ENCODE results near the gene CD82. TPM values are rescaled to one million over a fixed set of nuclear protein-coding genes. Genes with fewer than 3 reads are reported as not detected.

Gene CD82, protein sequence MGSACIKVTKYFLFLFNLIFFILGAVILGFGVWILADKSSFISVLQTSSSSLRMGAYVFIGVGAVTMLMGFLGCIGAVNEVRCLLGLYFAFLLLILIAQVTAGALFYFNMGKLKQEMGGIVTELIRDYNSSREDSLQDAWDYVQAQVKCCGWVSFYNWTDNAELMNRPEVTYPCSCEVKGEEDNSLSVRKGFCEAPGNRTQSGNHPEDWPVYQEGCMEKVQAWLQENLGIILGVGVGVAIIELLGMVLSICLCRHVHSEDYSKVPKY
- total RNA-seq (2014; rRNA removed; shearing (Covaris generic)): 159 and 173 TPM in 2 replicates

DNA sequence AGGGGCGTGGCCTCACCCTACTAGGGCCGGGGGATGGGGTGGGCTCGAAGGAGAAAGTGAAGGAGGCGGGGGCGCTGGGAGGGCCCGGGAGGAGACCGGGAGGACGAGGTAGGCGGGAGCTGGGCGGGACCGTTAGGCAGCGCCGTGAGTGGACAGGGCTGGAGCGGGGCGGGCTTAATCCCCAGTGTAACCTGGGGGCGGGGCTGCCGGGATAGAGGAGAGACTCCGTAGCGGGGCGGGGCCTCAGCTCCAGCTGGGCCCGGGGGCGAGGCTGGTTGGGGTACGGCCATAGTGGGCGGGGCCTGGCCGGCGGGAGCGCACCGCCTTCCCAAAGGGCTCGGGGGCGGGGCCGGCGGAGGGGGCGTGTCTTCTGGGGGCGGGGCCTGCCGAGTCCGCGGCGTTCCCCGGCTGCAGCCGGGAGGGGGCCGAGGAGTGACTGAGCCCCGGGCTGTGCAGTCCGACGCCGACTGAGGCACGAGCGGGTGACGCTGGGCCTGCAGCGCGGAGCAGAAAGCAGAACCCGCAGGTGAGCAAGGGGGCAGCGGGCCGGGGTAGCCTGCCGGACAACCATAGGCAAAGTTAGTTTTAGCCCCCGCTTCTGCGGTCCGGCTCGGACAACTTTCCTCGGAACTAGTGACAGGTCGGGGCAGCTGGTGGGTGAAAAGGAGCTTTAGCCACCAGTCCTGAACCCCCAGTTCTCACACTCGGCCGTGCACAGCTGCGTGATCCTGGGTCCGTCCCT lies at the start of gene CD82:
Gene CD82 (plus strand): TSS at position 453 of the 742 bp plus-strand sequence. CDS start 29,000 bp downstream, outside the sequence.
- peak; percentile 100 for DNase-seq (ENCODE audit: low spot score)

DNA sequence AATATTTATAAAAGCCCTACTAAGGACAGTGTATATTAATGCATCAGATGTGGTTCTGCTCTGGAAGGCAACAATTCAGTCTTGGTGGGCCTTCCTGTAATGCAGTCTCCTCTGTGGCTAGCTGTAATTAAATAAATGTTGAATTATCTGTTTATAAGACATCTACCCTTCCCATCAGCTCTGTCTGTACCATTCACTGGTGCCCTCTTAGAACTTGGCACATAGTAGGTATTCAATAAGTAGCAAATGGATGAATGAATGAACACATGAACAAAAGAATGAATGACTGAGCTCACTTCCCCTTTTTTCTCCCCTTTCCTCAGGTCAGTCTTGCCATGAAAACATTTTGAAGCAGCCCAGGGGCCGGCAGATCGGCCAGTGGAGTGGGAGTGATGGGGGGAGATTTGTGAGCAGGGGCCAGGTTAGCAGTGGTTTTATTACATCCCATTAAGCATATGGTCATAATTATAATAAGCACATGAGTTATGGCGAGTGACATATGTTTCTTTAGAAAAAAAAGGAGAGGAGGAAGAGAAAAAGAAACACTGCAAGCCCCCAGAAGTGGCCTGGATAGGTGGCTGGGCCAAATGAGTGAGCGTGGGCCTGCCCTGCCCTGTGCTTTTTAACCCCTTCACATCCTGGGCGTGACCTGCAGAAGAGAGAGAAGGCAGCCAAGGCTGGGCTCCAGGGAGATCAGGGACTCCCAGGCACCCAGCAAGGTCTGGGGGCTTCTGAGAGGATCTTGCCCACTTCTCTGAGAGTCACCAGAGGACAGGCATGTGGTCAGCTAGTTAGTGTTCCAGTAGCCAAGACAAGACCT lies 48.6 kb upstream of the CD82 start:
- no peak for DNase-seq (ENCODE audit: low spot score)

DNA sequence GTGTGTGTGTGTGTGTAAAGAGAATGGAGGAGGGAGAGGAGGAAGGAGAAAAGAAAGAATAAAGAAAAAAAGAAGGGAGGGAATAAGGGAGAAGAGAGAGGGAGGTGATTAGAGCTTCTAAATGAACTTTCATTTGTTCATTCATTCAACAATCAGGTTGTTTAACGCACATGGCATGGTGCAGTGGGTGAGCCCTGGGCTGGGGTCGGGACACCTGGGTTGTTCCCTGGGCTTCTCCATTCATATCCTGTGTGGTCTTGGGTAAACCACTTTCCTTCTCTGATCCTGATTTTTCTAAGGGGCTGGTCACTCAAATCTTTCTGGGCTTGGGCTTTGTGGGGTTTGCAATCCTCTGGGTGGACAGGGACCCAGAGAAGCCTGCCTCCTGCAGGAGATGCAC lies 47.9 kb upstream of the CD82 start:
- DNase-seq (ENCODE audit: low spot score): no peak

DNA sequence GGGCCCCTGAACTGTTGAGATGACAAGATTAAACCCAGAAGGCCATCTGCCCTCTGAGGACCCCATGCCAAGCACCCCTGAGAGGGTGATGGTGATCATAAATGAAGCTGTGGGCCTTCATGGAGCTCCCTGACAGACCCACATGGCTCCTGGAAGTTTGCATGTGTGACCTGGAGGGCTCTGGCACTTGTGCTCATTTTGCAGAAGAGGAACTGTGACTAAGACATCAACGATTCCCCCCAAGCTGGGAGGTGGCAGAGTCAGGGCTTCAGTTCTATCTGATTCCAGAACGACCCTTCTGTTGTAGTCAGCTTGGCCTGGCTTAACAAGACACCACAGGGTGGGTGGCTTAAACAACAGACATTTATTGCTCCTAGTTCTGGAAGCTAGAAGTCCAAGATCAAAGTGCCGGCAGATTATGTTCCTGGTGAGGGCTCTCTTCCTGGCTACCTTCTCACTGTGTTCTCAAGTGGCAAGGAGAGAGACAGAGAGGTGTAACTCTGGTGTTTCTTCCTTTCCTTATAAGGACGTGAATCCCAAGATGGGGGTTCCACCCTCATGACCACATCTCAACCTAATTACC lies 46.4 kb upstream of the CD82 start:
- peak; percentile 9 for DNase-seq (ENCODE audit: low spot score)

DNA sequence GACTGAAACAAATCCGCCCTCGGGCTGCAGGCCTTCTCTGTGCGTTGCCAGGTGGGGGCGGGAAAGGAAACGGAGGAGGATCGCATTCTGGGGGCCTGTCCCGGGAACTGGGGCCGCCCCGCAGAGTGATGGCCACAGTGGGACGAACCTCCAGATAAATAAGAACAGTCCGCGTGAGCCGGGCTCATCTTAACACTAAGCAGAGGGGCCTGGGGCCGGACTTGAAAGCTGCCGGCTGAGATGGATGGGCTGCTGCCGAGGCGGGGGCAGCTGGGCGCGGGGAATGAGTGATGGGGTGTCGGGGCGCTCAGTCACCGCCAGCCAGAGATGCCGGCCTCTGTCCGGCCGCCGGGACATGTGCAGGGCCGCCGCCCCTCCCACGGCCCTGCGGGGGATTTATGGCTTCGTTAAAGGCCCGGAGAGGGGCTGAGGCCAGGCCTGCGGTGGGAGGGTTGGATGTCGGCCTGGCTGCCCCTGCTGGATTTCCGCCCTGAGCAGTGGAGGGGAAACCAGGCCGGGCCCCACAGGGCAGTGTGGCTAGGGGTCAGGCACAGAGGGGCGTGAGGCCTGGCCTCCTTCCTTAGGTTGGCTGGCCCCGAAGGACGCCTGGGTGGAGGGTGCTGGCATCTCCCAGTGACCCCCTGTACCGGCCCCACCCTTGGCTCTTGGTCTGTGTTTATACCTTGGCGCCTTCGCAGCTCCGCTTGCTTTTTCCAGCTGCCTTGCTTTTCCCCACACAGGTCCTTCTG lies 45.3 kb upstream of the CD82 start:
- no peak for DNase-seq (ENCODE audit: low spot score)

DNA sequence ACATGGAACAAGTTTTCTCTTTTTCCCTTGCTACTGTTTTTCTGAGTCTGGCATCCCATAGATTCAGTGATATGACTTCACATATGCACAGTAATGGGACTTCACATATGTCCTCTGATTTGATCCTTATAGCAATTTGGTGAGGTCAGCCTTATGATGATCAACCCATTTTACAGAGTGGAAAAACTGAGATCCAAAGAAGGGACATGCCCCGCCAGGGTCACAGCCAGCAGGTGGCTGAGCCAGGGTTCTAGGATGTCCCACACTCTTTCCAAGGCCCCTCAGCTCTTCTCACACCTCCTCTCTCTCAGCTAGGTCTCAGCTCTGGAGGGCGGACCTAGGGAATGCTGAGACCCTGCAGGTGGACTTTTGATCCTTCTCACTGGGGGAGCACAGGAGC lies 44.3 kb upstream of the CD82 start:
- DNase-seq (ENCODE audit: low spot score): no peak

DNA sequence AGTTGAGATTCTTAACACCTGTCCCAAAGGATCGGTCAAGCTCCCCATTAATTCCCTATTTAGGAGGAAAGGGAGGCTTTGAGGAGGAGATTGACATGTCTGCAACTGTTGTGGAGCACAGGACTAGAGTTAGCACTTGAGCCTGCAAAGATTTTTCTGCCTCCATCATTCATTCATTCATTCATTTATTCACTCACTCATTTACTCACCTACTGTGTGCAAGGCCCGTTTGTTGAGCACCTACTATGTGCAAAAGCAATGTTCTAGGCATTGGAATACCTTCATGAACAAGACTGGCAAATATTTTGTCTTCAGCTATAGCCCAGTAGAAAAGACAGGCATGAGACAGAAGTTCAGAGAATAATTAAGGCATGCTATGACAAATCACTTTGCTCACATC lies 43.2 kb upstream of the CD82 start:
- no peak for DNase-seq (ENCODE audit: low spot score)

DNA sequence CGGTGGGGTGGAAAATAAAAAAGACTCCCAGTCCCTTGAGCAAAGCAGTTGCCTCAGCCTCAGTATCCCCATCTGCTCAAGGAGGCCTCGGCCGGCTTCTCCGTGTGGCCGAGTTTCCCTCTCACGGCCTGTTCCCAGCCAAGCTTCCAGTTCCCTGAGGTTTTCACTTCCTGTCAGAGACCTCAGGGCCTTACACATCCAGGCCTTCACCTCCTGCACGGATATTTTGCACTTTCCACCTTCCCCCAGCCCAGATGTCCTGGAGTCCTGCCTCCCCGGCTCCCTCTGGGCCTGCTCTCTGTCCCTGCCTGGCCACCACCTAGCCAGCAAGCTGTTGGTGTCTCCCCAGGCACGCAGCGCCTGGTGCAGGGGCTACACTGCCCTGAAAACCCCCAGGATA lies 41.1 kb upstream of the CD82 start:
- DNase-seq (ENCODE audit: low spot score): no peak

DNA sequence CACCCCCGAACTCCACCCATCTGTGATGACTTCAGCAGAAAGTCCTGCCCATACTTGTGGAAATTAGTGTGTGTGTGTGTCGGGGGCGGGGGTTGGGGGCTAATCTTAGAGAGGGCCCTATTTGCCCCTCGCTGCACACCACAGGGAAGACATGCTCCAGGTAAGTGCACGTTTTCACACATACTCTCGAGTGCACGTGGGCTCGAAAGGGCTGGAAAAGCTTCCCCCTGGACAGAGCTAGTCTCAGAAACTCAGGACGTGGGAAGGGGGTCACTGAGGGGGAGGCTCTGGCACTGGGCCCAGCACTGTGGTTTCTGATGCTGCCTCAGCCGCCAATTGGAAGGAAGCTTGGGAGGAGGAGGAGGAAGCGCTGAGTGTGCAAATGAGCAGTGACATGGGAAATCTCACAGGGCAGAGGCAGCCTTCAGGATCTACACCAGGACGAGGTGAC lies 40.7 kb upstream of the CD82 start:
- DNase-seq (ENCODE audit: low spot score): no peak

DNA sequence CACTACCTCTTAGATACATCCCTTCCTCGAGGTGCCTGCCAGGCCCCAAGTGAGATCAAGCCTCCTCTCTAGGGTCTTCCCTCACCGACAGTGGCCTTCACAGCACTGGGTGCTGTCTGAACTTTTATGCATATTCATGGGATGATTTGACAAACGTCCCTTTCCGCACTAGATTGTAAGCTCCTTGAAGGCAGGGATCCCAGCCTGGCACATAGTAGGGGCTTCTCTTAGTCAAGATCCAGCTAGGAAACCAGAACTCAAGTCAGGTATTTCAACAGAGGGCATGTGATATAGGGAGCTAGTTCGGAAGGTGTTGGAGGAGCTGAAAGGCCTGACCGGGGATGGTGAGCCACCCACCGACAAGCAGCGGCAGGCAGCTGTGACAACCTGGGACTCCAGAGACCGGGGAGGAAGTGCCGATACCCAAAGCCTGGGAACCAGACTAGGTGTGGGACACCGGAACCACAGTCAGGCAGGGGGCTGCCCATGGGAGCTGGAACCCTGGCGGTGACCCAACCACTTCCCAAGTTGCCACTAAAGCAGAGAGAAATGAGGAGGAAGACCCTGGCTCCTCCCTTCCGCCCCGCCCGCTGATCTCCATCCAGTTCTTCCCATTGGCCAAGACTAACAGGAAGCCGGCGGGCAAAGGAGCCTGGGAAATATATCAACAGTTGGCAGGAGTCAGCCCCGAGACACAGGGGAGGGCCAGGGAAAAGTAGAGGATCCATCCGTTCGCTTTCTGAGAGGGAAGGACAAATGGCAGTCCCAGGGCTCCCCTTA lies 39.8 kb upstream of the CD82 start:
- DNase-seq (ENCODE audit: low spot score): no peak

DNA sequence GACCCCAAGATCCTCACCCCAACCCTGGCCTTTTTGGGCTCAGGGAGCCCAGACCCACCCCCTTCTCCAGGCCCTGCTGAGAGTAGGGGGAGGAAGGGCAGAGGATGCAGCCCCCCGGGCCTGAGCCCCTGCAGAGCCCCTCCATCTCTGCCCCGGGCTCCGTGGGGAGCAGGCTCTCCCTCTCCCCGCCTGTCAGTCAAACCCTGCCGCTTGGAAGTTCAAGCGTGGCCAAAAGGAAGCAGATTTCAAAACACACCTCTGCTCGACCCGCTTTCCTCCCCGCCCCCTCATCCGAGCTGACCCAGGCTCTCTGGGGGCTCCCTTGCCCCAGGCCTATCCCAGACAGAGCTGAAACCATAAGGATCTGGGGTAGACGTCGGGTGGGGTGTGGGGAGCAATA lies 39.0 kb upstream of the CD82 start:
- no peak for DNase-seq (ENCODE audit: low spot score)

DNA sequence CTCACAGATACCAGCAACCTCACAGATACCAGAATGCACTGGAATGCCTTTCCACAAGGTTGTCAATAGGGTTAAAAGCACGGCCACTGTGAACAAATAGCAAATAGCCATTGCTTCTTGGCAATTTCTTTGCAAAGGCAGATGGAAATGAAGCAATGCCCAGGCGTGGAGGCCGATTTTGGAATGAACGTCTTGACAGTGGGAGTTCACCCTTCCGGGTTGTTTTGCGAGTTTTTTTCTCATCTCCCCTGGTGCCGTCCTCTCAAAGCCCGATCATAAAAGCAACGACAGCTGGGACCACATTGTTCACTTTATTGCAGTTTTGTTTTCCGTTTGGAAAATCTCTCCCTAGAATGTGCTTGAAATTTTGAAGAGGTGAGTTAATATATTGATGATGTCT lies 38.0 kb upstream of the CD82 start:
- DNase-seq (ENCODE audit: low spot score): no peak

DNA sequence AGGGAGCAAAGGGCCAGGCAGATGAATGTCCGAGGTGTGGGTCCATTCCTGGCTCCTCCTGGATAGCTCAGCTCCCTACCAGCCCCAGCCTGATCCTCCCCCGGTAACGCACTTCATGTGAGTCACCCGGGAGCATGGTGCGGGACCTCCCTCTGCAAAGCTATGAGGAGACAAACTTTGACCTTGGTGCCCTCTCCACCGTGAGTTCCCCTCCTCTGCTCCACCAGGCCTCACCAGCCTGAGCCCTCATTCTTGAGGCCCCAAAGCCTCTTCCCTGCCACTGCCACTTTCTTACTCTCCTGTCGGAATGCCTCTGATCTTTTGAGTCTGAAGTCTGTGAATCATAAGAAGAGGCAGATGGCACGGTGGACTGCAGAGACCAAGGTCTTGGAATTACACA lies 37.4 kb upstream of the CD82 start:
- DNase-seq (ENCODE audit: low spot score): no peak

DNA sequence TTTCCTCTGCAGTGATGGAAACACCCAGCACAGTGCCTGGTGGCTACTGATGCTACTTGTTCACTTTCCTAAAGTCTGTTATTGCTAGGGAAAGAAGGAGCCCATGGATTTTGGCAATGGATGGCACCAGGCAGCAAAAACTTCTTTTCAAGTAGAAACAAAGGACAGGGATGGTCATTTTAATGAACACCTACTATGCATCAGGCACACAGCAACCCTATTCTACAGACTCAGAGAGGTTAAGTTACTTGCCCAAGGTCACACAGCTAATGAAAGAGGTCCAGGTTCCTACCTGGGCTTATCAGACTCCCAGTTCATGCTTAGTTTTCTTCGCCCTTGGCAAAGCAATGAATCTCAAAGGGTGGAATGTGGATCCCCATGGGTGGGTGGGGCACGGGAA lies 36.9 kb upstream of the CD82 start:
- DNase-seq (ENCODE audit: low spot score): no peak

DNA sequence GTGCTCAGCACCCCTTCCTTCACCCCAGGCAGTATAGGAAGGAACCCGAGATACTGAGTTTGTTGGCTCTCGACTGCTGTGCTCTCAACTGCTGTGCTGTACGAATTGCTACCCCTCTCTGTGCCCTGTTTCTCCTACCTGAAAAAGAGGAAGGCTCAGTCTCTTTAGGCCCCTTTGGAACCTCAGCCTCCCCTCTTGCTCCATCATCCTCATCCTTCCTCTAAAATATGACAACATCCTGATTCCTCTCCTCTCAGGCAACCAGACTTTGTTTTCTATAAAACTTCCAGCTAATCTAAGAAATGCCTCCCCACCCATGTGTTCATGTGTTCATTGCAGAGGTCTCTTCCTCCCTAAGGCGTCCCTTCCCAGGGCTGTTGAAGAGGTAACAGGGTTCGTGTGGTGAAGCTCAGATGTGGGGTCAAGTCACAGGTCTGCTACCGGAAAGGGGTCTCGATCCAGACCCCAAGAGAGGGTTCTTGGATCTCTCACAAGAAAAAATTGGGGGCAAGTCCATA lies 35.5 kb upstream of the CD82 start:
- DNase-seq (ENCODE audit: low spot score): no peak

DNA sequence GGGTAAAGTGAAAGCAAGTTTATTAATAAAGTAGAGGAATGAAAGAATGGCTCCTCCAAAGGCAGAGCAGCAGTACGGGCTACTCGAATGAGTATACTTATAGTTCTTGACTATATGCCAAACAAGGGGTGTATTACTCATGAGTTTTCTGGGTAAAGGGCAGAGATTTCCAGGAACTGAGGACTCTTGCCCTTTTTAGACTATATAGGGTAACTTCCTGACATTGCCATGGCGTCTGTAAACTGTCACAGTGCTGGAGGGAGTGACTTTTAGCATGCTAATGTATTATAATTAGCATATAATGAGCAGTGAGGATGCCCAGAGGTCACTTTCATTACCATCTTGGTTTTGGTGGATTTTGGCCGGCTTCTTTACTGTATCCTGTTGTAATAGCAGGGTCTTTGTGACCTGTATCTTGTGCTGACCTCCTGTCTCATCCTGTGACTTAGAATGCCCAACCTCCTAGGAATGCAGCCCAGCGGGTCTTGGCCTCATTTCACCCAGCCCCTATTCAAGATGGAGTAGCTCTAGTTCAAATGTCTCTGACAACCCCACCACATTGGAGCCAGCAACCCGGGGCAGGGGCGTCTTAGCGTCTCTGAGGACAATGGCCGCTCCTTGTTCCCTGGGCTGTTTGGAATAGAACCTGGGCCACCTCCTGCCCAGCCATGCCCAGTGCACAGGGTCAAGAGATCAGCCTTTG lies 34.9 kb upstream of the CD82 start:
- DNase-seq (ENCODE audit: low spot score): no peak

DNA sequence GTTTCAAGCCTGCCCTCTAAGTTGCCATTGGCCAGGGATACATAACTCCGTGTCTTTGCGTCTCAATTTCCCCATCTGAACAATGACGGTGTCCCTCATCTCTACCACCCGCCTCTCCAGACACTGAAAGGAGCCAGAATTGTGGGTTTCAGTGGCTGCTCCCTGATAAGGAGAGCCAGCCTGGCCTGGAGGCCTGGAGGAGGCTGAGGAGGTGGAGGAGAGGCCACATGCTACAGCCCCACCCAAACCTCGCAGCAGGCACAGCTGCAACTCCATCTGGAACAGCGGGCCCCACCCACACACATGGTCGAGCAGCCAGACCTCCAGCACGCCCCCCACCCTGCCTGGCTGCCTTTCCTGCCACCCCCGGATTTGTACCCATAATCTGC lies 34.4 kb upstream of the CD82 start:
- DNase-seq (ENCODE audit: low spot score): no peak

DNA sequence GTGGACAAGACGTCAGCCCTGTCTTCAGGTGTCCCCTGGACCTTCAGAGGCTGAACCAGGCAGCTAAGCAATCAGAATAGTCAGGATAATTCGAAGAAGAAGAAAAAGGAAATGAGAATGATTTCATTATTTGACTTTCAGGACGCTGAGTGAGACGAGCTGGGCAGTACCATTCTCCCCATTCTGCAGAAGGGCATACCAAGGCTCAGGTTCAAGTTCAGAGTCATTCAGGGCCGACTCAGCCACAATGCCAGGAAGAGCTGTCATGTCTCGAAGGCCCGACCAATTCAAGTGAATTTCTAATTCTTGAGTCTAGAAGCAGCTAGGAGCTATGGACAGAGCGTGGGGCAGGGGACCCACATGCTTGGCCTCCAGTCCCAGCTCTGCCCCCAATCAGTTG lies 33.8 kb upstream of the CD82 start:
- DNase-seq (ENCODE audit: low spot score): no peak

DNA sequence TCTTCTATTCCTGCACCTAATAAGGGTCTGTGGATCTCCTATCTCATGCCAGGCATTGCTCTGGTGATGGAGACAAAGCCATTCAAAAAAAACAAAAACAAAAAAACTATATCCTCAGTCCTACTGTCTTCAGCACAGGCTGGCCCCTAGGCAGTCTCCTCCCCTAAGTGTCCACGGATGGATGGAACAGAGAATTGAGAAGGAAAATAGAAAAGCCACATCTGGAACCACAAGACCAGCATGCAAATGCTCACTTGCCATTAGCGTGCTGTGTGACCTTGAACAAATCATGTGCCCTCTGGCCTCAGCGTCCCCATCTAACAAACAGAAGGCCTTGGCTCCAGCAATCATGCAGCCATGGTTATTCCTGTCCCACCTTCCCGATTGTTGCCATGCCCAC lies 32.7 kb upstream of the CD82 start:
- no peak for DNase-seq (ENCODE audit: low spot score)
